Mucosa of descending colon (tissue), 3 donors: Measurements from ENCODE around the gene MCC. TPM values are rescaled to one million over a fixed set of nuclear protein-coding genes. Genes with fewer than 3 reads are reported as not detected.

Experiments used
- ATAC-seq: fragments of 200-7000 bp; cut with Tn5 transposase; one replicate; pipeline ENCODE4 v1.9.1; 2020; ENCODE audit warnings: mild to moderate bottlenecking, moderate library complexity
- DNase-seq, 3 donors: peaks; one replicate each; pipeline ENCODE4 v3.0.0-alpha.2; 2020
- H3K36me3 ChIP-seq: fragments of 200-600 bp; one replicate; pipeline ENCODE4 v1.8.0; 2021; ENCODE audit warnings: low read depth, mild to moderate bottlenecking
- H3K4me1 ChIP-seq: fragments of 200-600 bp; one replicate; pipeline ENCODE4 v1.8.0; 2021; ENCODE audit warnings: low read depth, mild to moderate bottlenecking
- H3K4me3 ChIP-seq: fragments of 200-600 bp; one replicate; pipeline ENCODE4 v1.8.0; 2021; ENCODE audit warnings: mild to moderate bottlenecking
- H3K9me3 ChIP-seq: fragments of 200-600 bp; one replicate; pipeline ENCODE4 v1.8.0; 2021; ENCODE audit warnings: mild to moderate bottlenecking
- intact Hi-C, 2 donors: fragments of 100-400 bp; cut with DNase I in 1 of 2; cut with micrococcal nuclease in 1 of 2; formaldehyde crosslinking; loops; one replicate each; pipeline versions ENCODE4 v1.11.0 to v1.11.1; 2022; cut with DNase I, micrococcal nuclease
- total RNA-seq, 3 donors: library from RNA; stranded (reverse); fragmentation: NEBNext Ultra II Directional in 2 of 3; extraction: Animal tissue kit (Norgen Biotek cat#: 25700) in 2 of 3; gene quantifications; one replicate each; pipeline versions ENCODE4 v1.2.1 to v1.2.4, GENCODE V29; 2021 to 2023
- TF ChIP-seq, protein P1 (sequence below): fragments of 200-600 bp; IDR thresholded peaks from one replicate; pipeline ENCODE4 v1.8.0; 2022; ENCODE audit warnings: antibody characterized with exemption, mild to moderate bottlenecking
- donor health status: DM: no; HTN: no; CAD: no; lungs with moderate emphysema.
- donor health status: DM: no; HTN: no; CAD: no.
- donor health status: DM: no; HTN: yes; CAD: no.

MCC gene
- total RNA-seq, 3 donors from 2014 or later, result 1.5 to 7.4 (median 4.4) TPM

DNA sequence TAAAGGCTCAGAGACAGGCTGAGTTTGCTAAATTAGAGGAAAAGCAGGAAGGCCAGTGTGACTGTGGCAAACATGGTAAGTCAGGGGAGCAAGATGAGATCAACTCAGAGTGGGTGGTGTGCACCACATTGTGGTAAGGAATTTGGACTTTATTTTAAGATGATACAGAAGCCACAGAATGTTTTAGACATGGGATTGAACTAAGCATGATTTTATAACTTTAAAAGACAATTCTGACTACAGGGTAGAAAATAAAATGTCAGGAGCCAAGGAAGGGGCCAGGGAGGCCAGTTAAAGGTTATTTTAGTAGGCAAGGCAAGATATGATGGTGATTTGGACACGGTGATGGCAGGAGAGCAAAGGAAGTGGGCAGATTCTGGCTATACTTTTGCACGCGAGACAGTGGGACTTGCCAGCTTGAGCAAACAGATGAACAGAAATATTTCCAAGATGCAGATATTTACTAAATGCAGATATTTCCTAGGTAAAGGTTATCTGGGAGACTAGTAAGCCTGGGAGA lies 107.4 kb downstream of the MCC start:
- H3K4me3 ChIP-seq, result no peak overlapping the region
- no peaks in the 10 kb centered on the region for H3K4me1 ChIP-seq
- no peaks in the 10 kb centered on the region for H3K36me3 ChIP-seq
- ATAC-seq (no peak), DNase-seq (no peak)
- TF ChIP-seq, protein P1, sequence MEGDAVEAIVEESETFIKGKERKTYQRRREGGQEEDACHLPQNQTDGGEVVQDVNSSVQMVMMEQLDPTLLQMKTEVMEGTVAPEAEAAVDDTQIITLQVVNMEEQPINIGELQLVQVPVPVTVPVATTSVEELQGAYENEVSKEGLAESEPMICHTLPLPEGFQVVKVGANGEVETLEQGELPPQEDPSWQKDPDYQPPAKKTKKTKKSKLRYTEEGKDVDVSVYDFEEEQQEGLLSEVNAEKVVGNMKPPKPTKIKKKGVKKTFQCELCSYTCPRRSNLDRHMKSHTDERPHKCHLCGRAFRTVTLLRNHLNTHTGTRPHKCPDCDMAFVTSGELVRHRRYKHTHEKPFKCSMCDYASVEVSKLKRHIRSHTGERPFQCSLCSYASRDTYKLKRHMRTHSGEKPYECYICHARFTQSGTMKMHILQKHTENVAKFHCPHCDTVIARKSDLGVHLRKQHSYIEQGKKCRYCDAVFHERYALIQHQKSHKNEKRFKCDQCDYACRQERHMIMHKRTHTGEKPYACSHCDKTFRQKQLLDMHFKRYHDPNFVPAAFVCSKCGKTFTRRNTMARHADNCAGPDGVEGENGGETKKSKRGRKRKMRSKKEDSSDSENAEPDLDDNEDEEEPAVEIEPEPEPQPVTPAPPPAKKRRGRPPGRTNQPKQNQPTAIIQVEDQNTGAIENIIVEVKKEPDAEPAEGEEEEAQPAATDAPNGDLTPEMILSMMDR, result no peak
- intact Hi-C loops, result loop anchor here in 1 of 2 donors (5.0 kb wide), 1 partner anchor 131 kb away; the partner anchor contains the start of gene YTHDC2
- no peaks in the 10 kb centered on the region for H3K9me3 ChIP-seq

DNA sequence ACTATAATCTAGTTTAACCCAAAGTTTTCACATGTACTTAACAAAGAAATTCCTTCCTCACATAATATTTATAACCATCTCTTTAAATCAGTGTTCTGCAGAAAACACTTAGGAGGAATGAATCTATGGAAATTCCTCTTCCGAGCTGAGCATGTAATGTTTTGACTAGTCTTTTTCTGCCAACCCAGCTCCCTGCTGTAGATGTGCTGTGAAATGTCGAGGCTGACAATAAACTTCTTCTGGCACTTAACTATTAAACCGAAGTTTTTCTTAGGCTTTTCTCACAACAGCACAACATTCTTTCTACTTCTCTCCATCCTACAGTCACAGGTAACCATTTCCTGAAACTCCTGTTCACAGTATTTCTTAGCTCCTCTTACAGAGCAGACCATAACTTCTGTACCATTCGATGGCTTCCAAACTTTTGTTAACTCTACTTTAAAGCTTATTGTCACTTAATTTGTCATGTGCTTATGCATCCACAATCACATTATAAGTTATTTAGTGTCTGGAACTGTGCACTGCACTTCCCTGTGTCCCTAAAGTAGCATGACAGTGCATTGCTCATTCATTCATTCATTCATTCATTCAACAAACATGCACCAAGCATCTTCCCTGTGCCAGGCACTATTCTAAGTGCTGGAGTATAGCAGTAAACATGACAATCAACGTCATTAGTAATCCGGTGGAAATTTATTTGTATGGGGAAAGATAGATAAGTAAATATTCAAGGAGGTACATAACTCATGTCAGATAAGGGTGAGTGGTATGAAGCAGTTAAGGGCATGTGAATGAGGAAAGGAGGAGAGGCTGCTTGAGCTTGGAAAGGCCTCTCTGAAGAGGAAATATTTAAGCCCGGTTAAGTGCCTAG lies 108.1 kb downstream of the MCC start:
- Histone ChIP-seq H3K4me1 (no peaks in the 10 kb centered on the region), H3K36me3 (no peaks in the 10 kb centered on the region), H3K4me3 (no peak overlapping the region), H3K9me3 (no peaks in the 10 kb centered on the region)
- intact Hi-C loops, result loop anchor here (5.0 to 10.0 kb wide), 2 partner anchors 132 to 225 kb away; partner anchors contain the start of gene YTHDC2 (in 1 of the 2)
- ATAC-seq (no peak), DNase-seq (no peak)
- TF ChIP-seq, protein P1, result no peak

DNA sequence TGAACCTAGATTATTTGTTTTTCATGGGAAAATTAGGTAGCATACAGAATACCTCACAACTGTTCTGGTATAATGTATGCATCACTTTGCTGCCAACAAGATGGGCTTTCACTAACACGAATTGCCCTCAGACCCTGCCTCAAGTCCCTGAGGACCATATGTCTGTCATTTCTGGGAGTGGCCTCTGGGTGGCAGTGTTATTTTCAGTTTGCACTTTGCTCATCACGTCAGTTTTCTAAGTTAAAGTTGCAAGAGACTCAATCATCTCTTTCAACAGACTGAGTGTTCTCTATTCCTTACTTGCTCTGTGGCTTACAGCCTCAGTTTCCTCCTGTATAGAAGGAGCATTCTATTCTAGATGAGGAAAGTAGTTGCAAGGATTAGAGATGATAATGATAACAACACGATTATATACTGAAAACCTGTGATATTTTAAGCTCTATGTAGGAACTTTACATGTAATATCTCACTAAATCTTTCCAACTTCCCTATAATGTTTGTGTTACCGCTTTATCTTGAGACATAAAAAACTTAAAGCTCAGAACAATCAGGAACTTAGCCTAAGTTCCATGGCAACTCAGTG lies 109.2 kb downstream of the MCC start:
- DNase-seq (peak in 2 of 3 donors; percentile 26 to 61), ATAC-seq (peak; percentile 70)
- H3K4me3 ChIP-seq, result no peak overlapping the region
- no peaks in the 10 kb centered on the region for H3K9me3 ChIP-seq
- intact Hi-C loops, result loop anchor here in 1 of 2 donors (10.0 kb wide), 1 partner anchor 226 kb away; no protein-coding TSS in a partner anchor
- TF ChIP-seq, protein P1, result peak; percentile 26
- no peaks in the 10 kb centered on the region for H3K36me3 ChIP-seq
- no peaks in the 10 kb centered on the region for H3K4me1 ChIP-seq

DNA sequence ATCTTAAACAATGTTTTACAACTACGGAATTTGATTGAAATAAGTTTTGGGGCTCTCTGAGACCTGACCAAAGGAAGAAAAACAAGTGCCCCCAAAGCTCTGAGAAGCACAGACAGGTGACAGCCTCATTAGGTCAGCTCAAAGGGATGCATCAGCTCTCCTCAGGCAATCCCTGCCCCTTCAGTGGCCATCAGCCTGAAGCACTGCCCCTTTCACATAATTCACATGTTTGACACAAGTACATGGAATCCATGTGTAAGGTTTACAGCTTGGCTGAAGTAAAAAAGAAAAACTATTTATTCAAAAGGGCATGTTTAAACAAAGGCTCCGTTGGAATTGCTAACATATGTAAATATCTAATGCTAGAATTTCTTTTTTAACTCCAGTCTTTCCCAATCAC lies 109.7 kb downstream of the MCC start:
- DNase-seq, result no peak
- Histone ChIP-seq H3K4me1 (no peaks in the 10 kb centered on the region), H3K9me3 (no peaks in the 10 kb centered on the region), H3K4me3 (no peak overlapping the region), H3K36me3 (no peaks in the 10 kb centered on the region)
- TF ChIP-seq, protein P1, result no peak
- ATAC-seq, result no peak
- intact Hi-C loops, result loop anchor here in 1 of 2 donors (10.0 kb wide), 1 partner anchor 226 kb away; no protein-coding TSS in a partner anchor

DNA sequence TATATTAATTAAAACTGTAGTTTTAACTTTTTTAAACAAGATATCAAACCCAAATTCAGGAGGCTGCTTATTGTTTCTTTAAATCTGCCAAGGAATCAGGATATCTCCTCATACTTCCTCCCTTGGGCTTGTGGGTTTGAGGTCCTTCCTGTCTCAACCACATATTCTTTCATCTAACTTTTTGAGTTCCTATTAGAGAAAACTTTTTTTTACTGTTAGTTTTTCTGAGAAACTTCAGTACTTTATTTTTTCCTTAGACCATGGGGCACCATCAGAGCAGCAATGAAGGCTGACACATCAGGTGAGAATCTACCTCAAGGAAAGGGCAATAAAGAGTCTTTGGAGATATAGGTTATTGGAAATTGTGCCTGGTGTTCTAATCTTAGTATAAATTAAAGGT lies 110.2 kb downstream of the MCC start:
- H3K36me3 ChIP-seq, result no peaks in the 10 kb centered on the region
- no peaks in the 10 kb centered on the region for H3K9me3 ChIP-seq
- TF ChIP-seq, protein P1, result no peak
- no peak overlapping the region for H3K4me3 ChIP-seq
- DNase-seq, result no peak
- intact Hi-C loops, result loop anchor here in 1 of 2 donors (10.0 kb wide), 1 partner anchor 227 kb away; no protein-coding TSS in a partner anchor
- H3K4me1 ChIP-seq, result no peaks in the 10 kb centered on the region
- ATAC-seq, result no peak
